ENCODE results near the gene SLC6A8. TPM values are rescaled to one million over a fixed set of nuclear protein-coding genes. Genes with fewer than 3 reads are reported as not detected.

SLC6A8 gene
- total RNA-seq, 1 donor from 2014 or later, result 8.0 TPM

- Histone ChIP-seq H3K27me3 (no peaks in the 10 kb centered on the region), H3K9me3 (no peaks in the 10 kb centered on the region), H3K4me3 (no peak overlapping the region), H3K27ac (no peak overlapping the region), H3K4me1 (peaks cover 18% of the 10 kb centered on the region), H3K36me3 (no peaks in the 10 kb centered on the region)
- ATAC-seq (no peak), DNase-seq (no peak)
- no peak for TF ChIP-seq CTCF (IDR thresholded peaks at IDR 0.05)
- intact Hi-C loops (cut with DNase I), result no loop called here
Observed at GRCh38 chrX:153731117-153731844, 43.6 kb downstream of the SLC6A8 start.

- Histone ChIP-seq H3K27me3 (no peaks in the 10 kb centered on the region), H3K4me1 (peaks cover 14% of the 10 kb centered on the region), H3K4me3 (no peak overlapping the region), H3K9me3 (no peaks in the 10 kb centered on the region), H3K36me3 (no peaks in the 10 kb centered on the region), H3K27ac (no peak overlapping the region)
- intact Hi-C loops (cut with DNase I), result no loop called here
- ATAC-seq, result no peak
- DNase-seq, result no peak
- TF ChIP-seq CTCF (IDR thresholded peaks at IDR 0.05), result no peak
Observed at GRCh38 chrX:153731845-153732215, 44.1 kb downstream of the SLC6A8 start.

GRCh38 chrX:153732401-153732800, 44.7 kb downstream of the SLC6A8 start:
- H3K36me3 ChIP-seq, result no peaks in the 10 kb centered on the region
- no peak overlapping the region for H3K27ac ChIP-seq
- H3K9me3 ChIP-seq, result no peaks in the 10 kb centered on the region
- H3K4me3 ChIP-seq, result no peak overlapping the region
- DNase-seq (no peak), ATAC-seq (peak; percentile 70)
- H3K27me3 ChIP-seq, result no peaks in the 10 kb centered on the region
- H3K4me1 ChIP-seq, result peaks cover 8% of the 10 kb centered on the region
- intact Hi-C loops (cut with DNase I), result no loop called here
- TF ChIP-seq CTCF (IDR thresholded peaks at IDR 0.05), result no peak

DNA sequence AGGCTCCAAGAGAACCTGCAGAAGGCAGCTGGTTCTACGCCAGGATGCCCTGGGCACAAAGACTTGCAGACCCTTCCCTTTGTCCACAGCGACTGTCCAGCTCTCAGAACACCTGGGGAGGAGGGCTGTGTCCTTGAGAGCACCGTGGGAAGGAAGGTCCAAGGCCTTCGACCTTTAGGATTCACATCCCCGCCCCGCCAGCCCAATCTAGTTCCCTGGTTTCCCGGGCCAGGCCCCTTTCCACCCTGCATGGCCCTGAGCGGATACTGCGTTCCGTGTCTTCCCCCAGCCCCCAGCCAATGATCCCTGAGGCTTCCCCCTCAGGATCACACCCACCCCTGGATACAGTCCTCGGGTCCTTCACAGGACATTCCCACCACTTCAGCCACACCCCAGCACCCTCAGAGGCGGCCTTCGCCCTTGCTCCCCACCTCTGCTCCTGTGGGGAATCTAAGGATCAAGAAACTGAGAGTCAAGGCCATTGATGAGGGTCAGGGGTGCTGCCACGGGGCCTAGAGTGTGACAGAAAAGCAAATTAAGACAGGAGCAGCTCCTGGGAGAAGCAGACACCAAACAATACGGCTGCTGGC, 46.0 kb downstream of the SLC6A8 start:
- H3K4me1 ChIP-seq, result no peaks in the 10 kb centered on the region

GRCh38 chrX:153734871-153735270, 47.1 kb downstream of the SLC6A8 start:
- Histone ChIP-seq H3K9me3 (no peaks in the 10 kb centered on the region), H3K4me3 (no peak overlapping the region), H3K4me1 (no peaks in the 10 kb centered on the region), H3K27me3 (no peaks in the 10 kb centered on the region), H3K36me3 (no peaks in the 10 kb centered on the region), H3K27ac (no peak overlapping the region)
- intact Hi-C loops (cut with DNase I), result no loop called here
- DNase-seq (no peak), ATAC-seq (no peak)
- TF ChIP-seq CTCF (IDR thresholded peaks at IDR 0.05), result no peak

More for the DNA sequence above, 46.0 kb downstream of the SLC6A8 start:
- DNase-seq (no peak), ATAC-seq (no peak)
- Histone ChIP-seq H3K27ac (no peak overlapping the region), H3K36me3 (no peaks in the 10 kb centered on the region), H3K27me3 (no peaks in the 10 kb centered on the region), H3K9me3 (no peaks in the 10 kb centered on the region), H3K4me3 (no peak overlapping the region)
- intact Hi-C loops (cut with DNase I), result no loop called here
- no peak for TF ChIP-seq CTCF (IDR thresholded peaks at IDR 0.05)
